NCI-H1105 (cell line): ENCODE measurements around the gene CHTOP.
"Not testable (repeated sequence)": the region's sequence is repeated elsewhere in the genome, so short reads cannot be mapped to it uniquely, and the experiment has no call there.

Source experiments
- DNase-seq: peaks from one replicate; lab custom pipeline; 2025; lab: John Stamatoyannopoulos, UW

CHTOP gene

GRCh38 chr1:153663211-153663610, 29.3 kb downstream of the CHTOP start:
- no peak for DNase-seq

DNA sequence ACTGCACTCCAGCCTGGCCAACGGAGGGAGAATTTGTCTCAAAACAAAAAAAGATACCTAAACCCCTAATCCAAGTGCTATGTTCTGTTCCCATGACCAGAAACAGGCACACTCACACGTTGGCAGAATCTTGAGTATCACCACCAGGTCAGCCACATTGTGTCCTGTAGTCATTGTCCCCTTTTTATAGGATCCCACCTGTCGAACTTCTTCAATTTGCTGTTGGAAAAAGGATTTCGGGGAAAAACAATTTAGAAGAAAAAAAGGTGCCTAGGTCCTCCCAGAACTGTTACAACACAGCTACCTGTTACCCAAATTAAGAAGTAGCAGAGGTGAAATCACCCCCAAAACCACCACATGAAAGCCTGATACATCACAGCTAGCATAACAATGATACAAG, 33.6 kb downstream of the CHTOP start:
- no peak for DNase-seq

- DNase-seq: not testable (repeated sequence)
Measured at GRCh38 chr1:153668672-153669071, 34.8 kb downstream of the CHTOP start.

DNA sequence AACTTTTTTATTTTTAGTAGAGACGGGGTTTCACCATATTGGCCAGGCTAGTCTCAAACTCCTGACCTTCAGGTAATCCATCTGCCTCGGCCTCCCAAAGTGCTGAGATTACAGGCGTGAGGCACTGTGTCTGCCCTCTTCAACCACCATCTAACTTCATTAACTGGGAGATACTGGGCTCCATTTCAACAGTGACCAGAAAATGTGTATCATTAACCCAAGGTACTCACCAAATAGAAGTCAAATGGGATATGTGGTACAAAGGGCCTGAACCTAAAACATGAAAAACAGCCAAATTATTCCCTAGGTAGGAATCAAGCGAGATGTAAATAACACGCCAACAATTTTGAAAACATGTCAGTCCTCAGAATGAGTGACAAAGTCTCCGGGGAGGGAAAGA, 35.7 kb downstream of the CHTOP start:
- no peak for DNase-seq

DNA sequence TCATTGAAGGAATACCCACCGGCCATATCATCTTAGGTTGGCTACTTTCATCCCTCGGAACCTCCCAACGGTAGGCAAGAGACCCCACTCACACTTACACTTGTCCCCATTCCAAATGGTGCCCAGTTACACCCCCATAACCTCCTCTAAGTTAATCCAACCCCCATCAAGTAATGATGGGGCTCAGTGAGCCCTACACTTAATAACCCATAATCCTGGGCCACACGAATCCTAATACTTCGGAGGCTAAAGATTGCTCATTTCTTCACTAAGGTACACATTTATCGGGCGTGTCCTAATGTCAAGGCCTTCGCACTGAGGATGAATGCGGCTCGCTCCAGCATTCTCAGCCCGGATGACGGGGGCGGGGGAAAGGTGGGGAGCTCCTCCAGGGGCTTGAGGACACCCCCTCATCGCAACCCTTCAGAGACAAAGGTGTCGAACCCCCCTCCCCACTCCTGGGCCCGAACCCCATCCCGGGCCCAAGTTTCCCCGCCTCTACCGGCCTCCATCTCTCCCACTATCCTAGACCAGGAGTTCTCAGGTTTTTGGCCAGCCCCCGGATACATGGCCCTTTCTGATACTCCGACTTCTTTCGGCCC, 36.5 kb downstream of the CHTOP start:
- no peak for DNase-seq

DNA sequence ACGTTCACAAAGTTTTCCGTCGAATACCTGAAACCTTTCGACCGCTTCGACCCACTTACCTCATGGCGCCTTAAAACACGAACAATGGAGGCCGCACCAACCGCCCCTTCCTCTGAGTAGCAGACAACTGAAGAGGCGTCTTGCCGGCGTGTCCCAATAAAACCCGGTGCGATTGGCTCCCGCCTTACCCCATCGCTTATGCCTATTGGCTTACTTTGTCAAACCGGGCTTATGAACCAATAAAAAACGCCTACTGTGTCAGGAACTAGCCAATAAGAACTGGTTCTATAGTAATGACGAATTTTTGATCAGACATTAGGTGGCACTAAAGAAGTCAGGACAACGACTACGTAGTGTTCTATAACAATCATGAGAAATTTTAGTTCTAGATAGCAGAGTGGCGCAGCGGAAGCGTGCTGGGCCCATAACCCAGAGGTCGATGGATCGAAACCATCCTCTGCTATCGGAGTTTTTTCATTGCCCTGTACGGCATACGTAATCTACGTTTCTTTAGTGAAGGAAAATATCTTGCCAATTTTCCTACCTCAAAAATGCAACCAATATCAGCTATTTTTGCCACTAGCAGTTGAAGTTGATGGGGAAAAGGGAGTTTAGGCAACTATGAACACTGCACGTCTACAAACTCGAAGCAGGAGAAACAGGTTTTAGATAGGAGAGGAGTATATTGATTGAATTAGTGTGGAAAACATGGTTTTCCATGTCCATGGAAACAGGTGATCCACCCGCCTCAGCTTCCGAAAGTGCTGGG, 37.2 kb downstream of the CHTOP start, which contains the start of gene ILF2:
ILF2 (minus strand) TSS at position 135 of the 769 bp plus-strand sequence; CDS start at position 64, 71 bp downstream.
- peak; percentile 99 for DNase-seq

DNA sequence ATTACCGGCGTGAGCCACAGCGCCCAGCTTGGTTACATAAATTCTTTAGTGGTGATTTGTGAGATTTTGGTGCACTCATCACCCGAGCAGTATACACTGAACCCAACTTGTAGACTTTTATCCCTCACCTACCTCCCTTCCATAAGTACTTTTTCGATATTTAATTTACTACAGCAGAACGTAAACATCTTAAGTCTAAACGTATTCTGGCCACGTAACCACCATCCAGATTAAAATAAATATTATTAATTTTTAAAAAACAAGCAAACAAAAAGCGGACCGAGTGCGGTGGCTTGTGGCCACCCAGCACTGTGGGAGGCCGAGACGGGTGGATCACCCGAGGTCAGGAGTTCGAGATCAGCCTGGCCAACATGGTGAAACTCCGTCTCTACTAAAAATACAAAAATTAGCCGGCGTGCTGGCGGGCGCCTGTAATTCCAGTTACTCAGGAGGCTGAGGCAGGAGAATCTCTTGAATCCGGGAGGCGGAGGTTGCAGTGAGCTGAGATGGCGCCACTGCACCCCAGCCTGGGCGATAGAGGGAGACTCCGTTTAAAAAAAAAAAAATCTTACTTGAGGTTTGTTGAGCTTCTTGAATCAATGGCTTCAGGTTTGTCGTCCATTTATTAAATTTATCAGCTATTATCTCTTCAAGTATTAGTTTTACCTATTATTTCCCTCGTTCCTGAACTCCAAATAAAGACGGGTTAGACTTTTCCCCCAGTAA, 37.9 kb downstream of the CHTOP start:
- not testable (repeated sequence) for DNase-seq

GRCh38 chr1:153673511-153673910, 39.6 kb downstream of the CHTOP start:
- no peak for DNase-seq

- peak; percentile 35 for DNase-seq
Measured at GRCh38 chr1:153677718-153678518, 44.1 kb downstream of the CHTOP start.

DNA sequence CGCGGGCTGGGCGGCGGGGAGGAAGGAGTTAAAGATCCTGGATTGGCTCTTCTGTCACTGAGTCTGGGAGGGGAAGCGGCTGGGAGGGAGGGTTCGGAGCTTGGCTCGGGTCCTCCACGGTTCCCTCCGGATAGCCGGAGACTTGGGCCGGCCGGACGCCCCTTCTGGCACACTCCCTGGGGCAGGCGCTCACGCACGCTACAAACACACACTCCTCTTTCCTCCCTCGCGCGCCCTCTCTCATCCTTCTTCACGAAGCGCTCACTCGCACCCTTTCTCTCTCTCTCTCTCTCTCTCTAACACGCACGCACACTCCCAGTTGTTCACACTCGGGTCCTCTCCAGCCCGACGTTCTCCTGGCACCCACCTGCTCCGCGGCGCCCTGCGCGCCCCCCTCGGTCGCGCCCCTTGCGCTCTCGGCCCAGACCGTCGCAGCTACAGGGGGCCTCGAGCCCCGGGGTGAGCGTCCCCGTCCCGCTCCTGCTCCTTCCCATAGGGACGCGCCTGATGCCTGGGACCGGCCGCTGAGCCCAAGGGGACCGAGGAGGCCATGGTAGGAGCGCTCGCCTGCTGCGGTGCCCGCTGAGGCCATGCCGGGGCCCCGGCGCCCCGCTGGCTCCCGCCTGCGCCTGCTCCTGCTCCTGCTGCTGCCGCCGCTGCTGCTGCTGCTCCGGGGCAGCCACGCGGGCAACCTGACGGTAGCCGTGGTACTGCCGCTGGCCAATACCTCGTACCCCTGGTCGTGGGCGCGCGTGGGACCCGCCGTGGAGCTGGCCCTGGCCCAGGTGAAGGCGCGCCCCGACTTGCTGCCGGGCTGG, 44.9 kb downstream of the CHTOP start, which contains the start of gene NPR1:
NPR1 (plus strand) TSS at position 170 of the 818 bp plus-strand sequence; CDS start at position 591, 421 bp downstream.
- DNase-seq: peak; percentile 31

GRCh38 chr1:153679337-153680119, 45.7 kb downstream of the CHTOP start:
- no peak for DNase-seq

- no peak for DNase-seq
Measured at GRCh38 chr1:153680120-153680403, 46.2 kb downstream of the CHTOP start.

DNA sequence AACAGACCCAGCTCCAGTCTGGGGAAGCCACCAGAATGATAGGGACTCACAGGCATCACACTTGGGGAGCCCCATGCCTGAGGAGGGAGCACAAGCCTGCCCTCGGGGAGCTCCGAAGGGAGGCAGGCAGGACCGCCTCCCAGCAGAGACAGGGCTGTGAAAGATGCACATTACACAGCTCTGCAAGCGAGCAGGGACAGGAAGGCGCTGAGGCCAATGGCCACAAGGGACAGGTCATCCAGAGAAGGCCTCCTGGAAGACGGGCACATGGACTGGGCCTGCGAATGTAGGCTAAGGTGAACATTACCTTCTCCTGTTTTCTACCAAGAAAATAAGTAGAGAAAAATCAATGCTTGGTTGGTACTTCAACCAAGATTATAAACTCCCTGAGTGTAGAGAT, 48.9 kb downstream of the CHTOP start:
- no peak for DNase-seq

- no peak for DNase-seq
Measured at GRCh38 chr1:153683854-153684253, 50.0 kb downstream of the CHTOP start.

DNA sequence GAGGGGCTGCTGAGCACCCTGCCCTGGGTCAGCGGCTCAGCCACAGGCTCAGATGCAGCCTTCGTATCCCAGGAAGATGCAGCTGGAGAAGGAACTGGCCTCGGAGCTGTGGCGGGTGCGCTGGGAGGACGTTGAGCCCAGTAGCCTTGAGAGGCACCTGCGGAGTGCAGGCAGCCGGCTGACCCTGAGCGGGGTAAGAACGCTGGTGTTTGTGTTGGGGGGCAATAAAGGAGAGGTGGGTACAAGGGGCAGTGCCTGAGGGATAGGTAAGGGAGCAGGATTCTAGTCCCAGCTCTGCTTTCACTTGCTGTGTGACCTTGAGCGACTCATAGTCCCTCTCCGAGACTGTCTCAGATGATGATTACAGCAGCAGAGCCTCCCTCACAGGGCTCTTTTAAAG, 51.0 kb downstream of the CHTOP start:
- DNase-seq: no peak

GRCh38 chr1:153685544-153686340, 51.9 kb downstream of the CHTOP start:
- no peak for DNase-seq

DNA sequence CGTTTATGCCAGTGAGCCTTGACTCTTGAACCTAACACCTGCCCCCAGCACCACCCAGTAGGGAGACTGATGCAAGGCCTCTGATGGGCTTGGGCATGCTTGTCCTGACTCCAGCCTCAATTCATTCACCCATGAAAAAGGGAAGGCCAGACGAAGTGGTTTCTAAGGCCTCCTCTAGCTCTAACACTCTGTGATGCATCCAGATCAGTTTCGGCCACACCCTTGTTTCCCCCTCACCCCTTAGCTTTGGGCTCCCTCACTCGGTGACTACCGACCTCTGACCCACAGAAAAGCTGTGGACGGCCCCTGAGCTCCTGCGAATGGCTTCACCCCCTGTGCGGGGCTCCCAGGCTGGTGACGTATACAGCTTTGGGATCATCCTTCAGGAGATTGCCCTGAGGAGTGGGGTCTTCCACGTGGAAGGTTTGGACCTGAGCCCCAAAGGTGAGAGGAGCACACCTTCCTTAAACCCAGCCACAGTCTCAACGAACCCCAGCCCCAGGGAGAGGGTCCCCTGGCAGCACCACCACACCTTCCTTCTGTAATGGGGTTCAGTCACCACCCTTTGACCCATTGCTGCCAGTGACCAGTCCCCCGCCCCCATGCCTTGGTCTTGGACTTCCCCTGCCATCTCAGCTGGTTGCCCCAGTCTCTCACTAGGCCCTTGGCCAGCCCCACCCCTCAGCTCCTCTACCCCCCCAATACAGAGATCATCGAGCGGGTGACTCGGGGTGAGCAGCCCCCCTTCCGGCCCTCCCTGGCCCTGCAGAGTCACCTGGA, 53.7 kb downstream of the CHTOP start:
- DNase-seq: no peak

DNA sequence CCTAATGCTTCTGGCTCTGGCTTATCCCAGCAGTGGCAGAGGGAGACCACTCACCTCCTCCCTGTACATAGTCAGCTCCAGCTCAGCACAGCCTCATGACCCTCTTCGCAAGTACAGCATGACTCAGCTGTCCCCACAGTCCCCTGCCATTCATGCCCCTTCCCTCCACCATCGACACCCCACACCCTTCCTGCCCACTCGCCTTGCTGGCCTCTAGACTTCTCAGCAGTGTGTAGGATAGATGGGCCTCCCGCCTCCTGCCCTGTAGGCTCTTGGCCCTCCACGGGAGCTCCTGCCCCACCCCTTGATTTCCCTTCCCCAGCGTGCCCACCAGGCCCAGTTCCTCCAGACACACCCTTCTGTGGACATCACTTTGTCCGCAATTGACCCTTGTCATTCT, 54.4 kb downstream of the CHTOP start:
- no peak for DNase-seq
